Measurements from ENCODE around the gene WNK2.

Gene WNK2

GRCh38 chr9:93185266-93186214, 1.6 kb downstream of the WNK2 start:
- no peak for DNase-seq (ENCODE audit: low read depth in 4 of 4, low spot score in 1 of 4)

- no peak for DNase-seq (ENCODE audit: low read depth in 4 of 4, low spot score in 1 of 4)
These were observed 2.4 kb downstream of the WNK2 start for GRCh38 chr9:93186215-93186945.

- DNase-seq (ENCODE audit: low read depth in 4 of 4, low spot score in 1 of 4): no peak
These were observed 3.1 kb downstream of the WNK2 start for GRCh38 chr9:93187047-93187446.

- DNase-seq (ENCODE audit: low read depth in 4 of 4, low spot score in 1 of 4): no peak
These were observed 3.6 kb downstream of the WNK2 start for GRCh38 chr9:93187574-93187973.

GRCh38 chr9:93188426-93189368, 4.8 kb downstream of the WNK2 start:
- no peak for DNase-seq (ENCODE audit: low read depth in 4 of 4, low spot score in 1 of 4)

- no peak for DNase-seq (ENCODE audit: low read depth in 4 of 4, low spot score in 1 of 4)
These were observed 5.6 kb downstream of the WNK2 start for GRCh38 chr9:93189369-93190132.

GRCh38 chr9:93190133-93190525, 6.2 kb downstream of the WNK2 start:
- no peak for DNase-seq (ENCODE audit: low read depth in 4 of 4, low spot score in 1 of 4)

GRCh38 chr9:93190656-93191353, 6.9 kb downstream of the WNK2 start:
- no peak for DNase-seq (ENCODE audit: low read depth in 4 of 4, low spot score in 1 of 4)

- DNase-seq (ENCODE audit: low read depth in 4 of 4, low spot score in 1 of 4): no peak
These were observed 7.4 kb downstream of the WNK2 start for GRCh38 chr9:93191354-93191660.

GRCh38 chr9:93192721-93193387, 8.9 kb downstream of the WNK2 start:
- no peak for DNase-seq (ENCODE audit: low read depth in 4 of 4, low spot score in 1 of 4)

GRCh38 chr9:93193388-93194220, 9.7 kb downstream of the WNK2 start:
- no peak for DNase-seq (ENCODE audit: low read depth in 4 of 4, low spot score in 1 of 4)

- no peak for DNase-seq (ENCODE audit: low read depth in 4 of 4, low spot score in 1 of 4)
These were observed 10.3 kb downstream of the WNK2 start for GRCh38 chr9:93194221-93194625.

- no peak for DNase-seq (ENCODE audit: low read depth in 4 of 4, low spot score in 1 of 4)
These were observed 10.7 kb downstream of the WNK2 start for GRCh38 chr9:93194641-93195040.

- no peak for DNase-seq (ENCODE audit: low read depth in 4 of 4, low spot score in 1 of 4)
These were observed 12.4 kb downstream of the WNK2 start for GRCh38 chr9:93196096-93197055.

GRCh38 chr9:93197670-93198069, 13.7 kb downstream of the WNK2 start:
- no peak for DNase-seq (ENCODE audit: low read depth in 4 of 4, low spot score in 1 of 4)

- DNase-seq (ENCODE audit: low read depth in 4 of 4, low spot score in 1 of 4): no peak
These were observed 14.3 kb downstream of the WNK2 start for GRCh38 chr9:93198117-93198837.
